ENCODE results near the gene ASPHD1. TPM values are rescaled to one million over a fixed set of nuclear protein-coding genes. Genes with fewer than 3 reads are reported as not detected.
"Not testable (repeated sequence)": the region's sequence is repeated elsewhere in the genome, so short reads cannot be mapped to it uniquely, and the experiment has no call there.

Gene ASPHD1
- total RNA-seq, 1 donor from 2014 or later: 14.2 TPM

- H3K36me3 Mint-ChIP-seq: peaks cover 4% of the 10 kb centered on the region
- no peak overlapping the region for H3K27ac Mint-ChIP-seq
- TF ChIP-seq CTCF (IDR thresholded peaks at IDR 0.05; ENCODE audit: unreplicated experiment): no peak
- no peaks in the 10 kb centered on the region for H3K9me3 Mint-ChIP-seq
- peaks cover 6% of the 10 kb centered on the region for H3K4me1 Mint-ChIP-seq
- H3K27me3 Mint-ChIP-seq (ENCODE audit: low read depth): peaks cover 11% of the 10 kb centered on the region
- DNase-seq (ENCODE audit: low spot score in 2 of 2, unreplicated experiment in 2 of 2): no peak
- no peak overlapping the region for H3K4me3 Mint-ChIP-seq
Measured at GRCh38 chr16:29905668-29906067, 5.4 kb downstream of the ASPHD1 start.

- peaks cover 4% of the 10 kb centered on the region for H3K4me1 Mint-ChIP-seq
- H3K36me3 Mint-ChIP-seq: peaks cover 4% of the 10 kb centered on the region
- no peak for TF ChIP-seq CTCF (IDR thresholded peaks at IDR 0.05; ENCODE audit: unreplicated experiment)
- H3K9me3 Mint-ChIP-seq: no peaks in the 10 kb centered on the region
- no peak overlapping the region for H3K4me3 Mint-ChIP-seq
- no peak for DNase-seq (ENCODE audit: low spot score in 2 of 2, unreplicated experiment in 2 of 2)
- peaks cover 9% of the 10 kb centered on the region for H3K27me3 Mint-ChIP-seq (ENCODE audit: low read depth)
- H3K27ac Mint-ChIP-seq: no peak overlapping the region
Measured at GRCh38 chr16:29906520-29907244, 6.4 kb downstream of the ASPHD1 start.

- TF ChIP-seq CTCF (IDR thresholded peaks at IDR 0.05; ENCODE audit: unreplicated experiment): no peak
- Mint-ChIP-seq H3K27me3 (ENCODE audit: low read depth) (peaks cover 4% of the 10 kb centered on the region), H3K36me3 (peaks cover 8% of the 10 kb centered on the region), H3K4me1 (no peaks in the 10 kb centered on the region), H3K4me3 (no peak overlapping the region), H3K27ac (no peak overlapping the region), H3K9me3 (no peaks in the 10 kb centered on the region)
- no peak for DNase-seq (ENCODE audit: low spot score in 2 of 2, unreplicated experiment in 2 of 2)
Measured at GRCh38 chr16:29907973-29908372, 7.7 kb downstream of the ASPHD1 start.

GRCh38 chr16:29908719-29909220 lies 8.5 kb downstream of the ASPHD1 start:
- Mint-ChIP-seq H3K4me1 (no peaks in the 10 kb centered on the region), H3K27ac (no peak overlapping the region), H3K36me3 (peaks cover 13% of the 10 kb centered on the region), H3K9me3 (no peaks in the 10 kb centered on the region), H3K27me3 (ENCODE audit: low read depth) (no peaks in the 10 kb centered on the region), H3K4me3 (no peak overlapping the region)
- no peak for TF ChIP-seq CTCF (IDR thresholded peaks at IDR 0.05; ENCODE audit: unreplicated experiment)
- no peak for DNase-seq (ENCODE audit: low spot score in 2 of 2, unreplicated experiment in 2 of 2)

- H3K4me3 Mint-ChIP-seq: no peak overlapping the region
- peaks cover 13% of the 10 kb centered on the region for H3K36me3 Mint-ChIP-seq
- DNase-seq (ENCODE audit: low spot score in 2 of 2, unreplicated experiment in 2 of 2): no peak
- no peak overlapping the region for H3K27ac Mint-ChIP-seq
- no peaks in the 10 kb centered on the region for H3K4me1 Mint-ChIP-seq
- TF ChIP-seq CTCF (IDR thresholded peaks at IDR 0.05; ENCODE audit: unreplicated experiment): no peak
- no peaks in the 10 kb centered on the region for H3K27me3 Mint-ChIP-seq (ENCODE audit: low read depth)
- no peaks in the 10 kb centered on the region for H3K9me3 Mint-ChIP-seq
Measured at GRCh38 chr16:29909391-29909790, 9.1 kb downstream of the ASPHD1 start.

- H3K9me3 Mint-ChIP-seq; H3K27ac Mint-ChIP-seq; DNase-seq (ENCODE audit: low spot score in 2 of 2, unreplicated experiment in 2 of 2); H3K4me3 Mint-ChIP-seq; H3K27me3 Mint-ChIP-seq (ENCODE audit: low read depth); H3K4me1 Mint-ChIP-seq: not testable (repeated sequence)
- peaks cover 15% of the 10 kb centered on the region for H3K36me3 Mint-ChIP-seq
Measured at GRCh38 chr16:29909851-29910250, 9.6 kb downstream of the ASPHD1 start.

Measured in mesothelial cell of epicardium (in vitro differentiated cells).